ENCODE measurements around the gene ZNF639. TPM values are rescaled to one million over a fixed set of nuclear protein-coding genes. Genes with fewer than 3 reads are reported as not detected.

ZNF639 gene
- total and polyA plus RNA-seq, 9 of the 15 experiments (the other 6 are each of a cell fraction or from before 2014, with no cell fraction given): 17.6 to 88.1 (median 53.7) TPM

DNA sequence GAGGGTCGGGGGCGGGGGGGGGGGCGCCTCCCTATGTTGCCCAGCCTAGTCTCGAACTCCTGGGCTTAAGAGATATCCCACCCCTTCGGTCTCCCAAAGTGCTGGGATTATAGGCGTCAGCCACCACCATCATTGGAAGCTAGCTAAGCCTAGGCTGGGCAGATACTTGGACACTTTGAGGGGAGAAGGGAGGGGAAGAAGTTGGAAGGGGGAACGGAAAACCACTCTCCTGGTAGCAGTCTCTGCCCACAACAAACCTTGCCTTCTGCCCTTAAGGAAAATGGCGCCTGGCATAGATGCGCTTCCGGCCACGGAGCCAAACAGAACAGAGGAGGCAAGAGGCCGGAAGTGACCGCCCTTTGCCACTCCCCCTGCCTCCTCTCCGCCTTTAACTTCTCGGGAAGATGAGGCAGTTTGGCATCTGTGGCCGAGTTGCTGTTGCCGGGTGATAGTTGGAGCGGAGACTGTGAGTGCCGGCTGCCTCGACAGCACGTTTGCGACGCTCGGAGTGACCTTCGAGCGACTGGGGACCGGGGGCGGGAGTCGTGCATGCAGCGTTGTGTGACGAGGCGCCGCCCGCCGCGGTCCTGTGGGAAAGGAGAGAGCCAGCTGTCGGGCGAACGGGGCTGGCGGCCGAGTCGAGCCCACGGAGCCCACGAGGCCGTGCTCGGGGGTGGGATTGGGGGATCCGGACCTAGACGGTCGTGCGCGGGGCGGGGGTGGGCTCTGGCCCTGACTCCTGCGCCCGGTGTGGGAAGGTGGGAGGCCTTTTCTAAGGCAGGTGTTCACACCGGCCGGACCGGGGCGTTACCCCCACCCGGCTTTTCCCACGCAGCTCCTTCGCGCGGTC, 24.7 kb downstream of the ZNF639 start, which contains the start of gene MFN1 (continued):
- no peak for TF ChIP-seq PPARD (CRISPR knock-in tag; IDR thresholded peaks at IDR 0.05)
- TF ChIP-seq, protein P1, sequence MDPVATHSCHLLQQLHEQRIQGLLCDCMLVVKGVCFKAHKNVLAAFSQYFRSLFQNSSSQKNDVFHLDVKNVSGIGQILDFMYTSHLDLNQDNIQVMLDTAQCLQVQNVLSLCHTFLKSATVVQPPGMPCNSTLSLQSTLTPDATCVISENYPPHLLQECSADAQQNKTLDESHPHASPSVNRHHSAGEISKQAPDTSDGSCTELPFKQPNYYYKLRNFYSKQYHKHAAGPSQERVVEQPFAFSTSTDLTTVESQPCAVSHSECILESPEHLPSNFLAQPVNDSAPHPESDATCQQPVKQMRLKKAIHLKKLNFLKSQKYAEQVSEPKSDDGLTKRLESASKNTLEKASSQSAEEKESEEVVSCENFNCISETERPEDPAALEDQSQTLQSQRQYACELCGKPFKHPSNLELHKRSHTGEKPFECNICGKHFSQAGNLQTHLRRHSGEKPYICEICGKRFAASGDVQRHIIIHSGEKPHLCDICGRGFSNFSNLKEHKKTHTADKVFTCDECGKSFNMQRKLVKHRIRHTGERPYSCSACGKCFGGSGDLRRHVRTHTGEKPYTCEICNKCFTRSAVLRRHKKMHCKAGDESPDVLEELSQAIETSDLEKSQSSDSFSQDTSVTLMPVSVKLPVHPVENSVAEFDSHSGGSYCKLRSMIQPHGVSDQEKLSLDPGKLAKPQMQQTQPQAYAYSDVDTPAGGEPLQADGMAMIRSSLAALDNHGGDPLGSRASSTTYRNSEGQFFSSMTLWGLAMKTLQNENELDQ (CRISPR knock-in tag; IDR thresholded peaks at IDR 0.05; ENCODE audit: borderline replicate concordance): no peak
- no peak; the same call in 1 of the 2 replicates for TF ChIP-seq FOXM1 (IDR thresholded peaks at IDR 0.05; ENCODE audit: low read depth)
- TF ChIP-seq FOXM1 (CRISPR knock-in tag; IDR thresholded peaks at IDR 0.05; ENCODE audit: low read depth): 0 out of 2 replicates have a peak, but pooled peaks have one; percentile 50
- TF ChIP-seq OTX1 (CRISPR knock-in tag; IDR thresholded peaks at IDR 0.05): no peak
- TF ChIP-seq, protein P2, sequence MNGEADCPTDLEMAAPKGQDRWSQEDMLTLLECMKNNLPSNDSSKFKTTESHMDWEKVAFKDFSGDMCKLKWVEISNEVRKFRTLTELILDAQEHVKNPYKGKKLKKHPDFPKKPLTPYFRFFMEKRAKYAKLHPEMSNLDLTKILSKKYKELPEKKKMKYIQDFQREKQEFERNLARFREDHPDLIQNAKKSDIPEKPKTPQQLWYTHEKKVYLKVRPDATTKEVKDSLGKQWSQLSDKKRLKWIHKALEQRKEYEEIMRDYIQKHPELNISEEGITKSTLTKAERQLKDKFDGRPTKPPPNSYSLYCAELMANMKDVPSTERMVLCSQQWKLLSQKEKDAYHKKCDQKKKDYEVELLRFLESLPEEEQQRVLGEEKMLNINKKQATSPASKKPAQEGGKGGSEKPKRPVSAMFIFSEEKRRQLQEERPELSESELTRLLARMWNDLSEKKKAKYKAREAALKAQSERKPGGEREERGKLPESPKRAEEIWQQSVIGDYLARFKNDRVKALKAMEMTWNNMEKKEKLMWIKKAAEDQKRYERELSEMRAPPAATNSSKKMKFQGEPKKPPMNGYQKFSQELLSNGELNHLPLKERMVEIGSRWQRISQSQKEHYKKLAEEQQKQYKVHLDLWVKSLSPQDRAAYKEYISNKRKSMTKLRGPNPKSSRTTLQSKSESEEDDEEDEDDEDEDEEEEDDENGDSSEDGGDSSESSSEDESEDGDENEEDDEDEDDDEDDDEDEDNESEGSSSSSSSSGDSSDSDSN (IDR thresholded peaks at IDR 0.05; ENCODE audit: borderline replicate concordance in 1 of 2, low read depth in 2 of 2, low read length in 2 of 2): no peak
- no peak for TF ChIP-seq MCM7 (IDR thresholded peaks at IDR 0.05)
- 0 out of 2 replicates have a peak, but pooled peaks have one; percentile 51 for TF ChIP-seq CC2D1A (IDR thresholded peaks at IDR 0.05)
- TF ChIP-seq FOXA1 (IDR thresholded peaks at IDR 0.05; ENCODE audit: borderline replicate concordance): no peak
- no peak for TF ChIP-seq SAFB2 (IDR thresholded peaks at IDR 0.05; ENCODE audit: borderline replicate concordance, low read depth, low read length, severe bottlenecking)
- TF ChIP-seq, protein P3, sequence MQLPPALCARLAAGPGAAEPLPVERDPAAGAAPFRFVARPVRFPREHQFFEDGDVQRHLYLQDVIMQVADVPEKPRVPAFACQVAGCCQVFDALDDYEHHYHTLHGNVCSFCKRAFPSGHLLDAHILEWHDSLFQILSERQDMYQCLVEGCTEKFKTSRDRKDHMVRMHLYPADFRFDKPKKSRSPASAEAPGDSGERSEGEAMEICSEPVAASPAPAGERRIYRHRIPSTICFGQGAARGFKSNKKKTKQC (CRISPR knock-in tag; IDR thresholded peaks at IDR 0.05): peak; percentile 77; the same call in 1 of the 2 replicates
- TF ChIP-seq FOXA3 (CRISPR knock-in tag; conservative IDR thresholded peaks at IDR 0.05 in 1 of 2, IDR thresholded peaks at IDR 0.05 in 1 of 2): peak in 1 of 2 experiments; percentile 16; a peak in 1 of 4 replicates

Data from K562 (cell line).